GM12892 (cell line): Measurements from ENCODE around the gene LEKR1.

Source experiments
- POLR2A ChIP-seq: IDR thresholded peaks from 2 replicates; pipeline ENCODE4 v1.6.1; 2011; ENCODE audit warnings: low read depth, low read length, control low read depth
- POLR2AphosphoS5 ChIP-seq: IDR thresholded peaks from 2 replicates; pipeline ENCODE4 v1.6.1; 2011; ENCODE audit warnings: low read depth, low read length, control low read depth

- no peak for TF ChIP-seq POLR2A
- no peak for TF ChIP-seq POLR2AphosphoS5
These were observed 89.2 kb downstream of the LEKR1 start for GRCh38 chr3:156915372-156915771.
